Gastrocnemius medialis (tissue), 4 donors: ENCODE results near the gene RNU5B-1. TPM values are rescaled to one million over a fixed set of nuclear protein-coding genes. Genes with fewer than 3 reads are reported as not detected.
A peak's percentile ranks its signal among the peaks of the same experiment; 100 is the strongest.
"Not testable (repeated sequence)": the region's sequence is repeated elsewhere in the genome, so short reads cannot be mapped to it uniquely, and the experiment has no call there.

ENCODE experiments used
- ATAC-seq, 2 donors: fragments of 150-250 bp; one replicate each; pipeline ENCODE4 v1.9.1; 2016
- DNase-seq, 2 donors: peaks; one replicate each; pipeline ENCODE4 v3.0.0-alpha.2; 2019
- H3K27ac ChIP-seq, 4 donors: fragments of 200-600 bp; sonication (generic); 1 replicate in 1 of 4; 2 replicates in 3 of 4; pipeline ENCODE4 v1.5.1; 2016 to 2018; ENCODE audit warnings: mild to moderate bottlenecking in 2 of 4, moderate library complexity in 1 of 4
- H3K27me3 ChIP-seq, 3 donors: fragments of 200-600 bp; sonication (generic) in 2 of 3; 1 replicate in 1 of 3; 2 replicates in 2 of 3; pipeline versions ENCODE4 v1.5.1 to v1.6.0; 2016 to 2019; ENCODE audit warnings: mild to moderate bottlenecking in 1 of 3, moderate library complexity in 1 of 3
- H3K36me3 ChIP-seq, 2 donors: fragments of 200-600 bp; sonication (generic) in 1 of 2; one replicate each; pipeline ENCODE4 v1.5.1; 2017 to 2018
- H3K4me1 ChIP-seq, 2 donors: fragments of 200-600 bp; sonication (generic) in 1 of 2; one replicate each; pipeline ENCODE4 v1.5.1; 2016 to 2017; ENCODE audit warnings: mild to moderate bottlenecking in 2 of 2
- H3K4me3 ChIP-seq, 4 donors: fragments of 200-600 bp; sonication (generic) in 3 of 4; 1 replicate in 1 of 4; 2 replicates in 3 of 4; pipeline ENCODE4 v1.5.1; 2016 to 2019; ENCODE audit warnings: mild to moderate bottlenecking in 2 of 4
- H3K9me3 ChIP-seq, 3 donors: fragments of 200-600 bp; sonication (generic) in 2 of 3; 1 replicate in 1 of 3; 2 replicates in 2 of 3; pipeline ENCODE4 v1.5.1; 2016 to 2019
- CTCF ChIP-seq, 5 experiments: fragments of 450-650 bp in 3 of 5; fragments of 200-600 bp in 2 of 5; sonication (generic) in 2 of 5; IDR thresholded peaks in 4 of 5; conservative IDR thresholded peaks in 1 of 5; 1 replicate in 4 of 5; 2 replicates in 1 of 5; pipeline ENCODE4 v1.5.1; 2016 to 2019; ENCODE audit warnings: antibody characterized with exemption in 5 of 5, mild to moderate bottlenecking in 3 of 5, moderate library complexity in 3 of 5
- POLR2A ChIP-seq, 2 donors: fragments of 450-650 bp; IDR thresholded peaks; one replicate each; pipeline ENCODE4 v1.6.1; 2017; ENCODE audit warnings: antibody characterized with exemption in 2 of 2, mild to moderate bottlenecking in 2 of 2, moderate library complexity in 2 of 2
- in situ Hi-C, 4 donors: fragments of 200-750 bp; cut with MboI; loops; one replicate each; pipeline versions ENCODE4 v1.15.0 to v1.8.0; 2017; ENCODE audit warnings: low sequenced_read_pairs in 4 of 4
- intact Hi-C: fragments of 100-400 bp; cut with DNase I; formaldehyde crosslinking; loops from one replicate; pipeline ENCODE4 v1.15.1; 2023; ENCODE audit warnings: low total_unique reads
- total RNA-seq, 4 donors: library from RNA; depleted of rRNA; stranded (reverse); fragments of >200 nt; gene quantifications; one replicate each; pipeline versions ENCODE4 v1.1.0 to v1.2.3, GENCODE V29; 2016

Gene RNU5B-1
- total RNA-seq, 4 donors from 2014 or later, result not detected

- TF ChIP-seq POLR2A (IDR thresholded peaks at IDR 0.05) (no peak), CTCF (IDR thresholded peaks at IDR 0.05 in 4 of 5, conservative IDR thresholded peaks at IDR 0.05 in 1 of 5) (no peak)
- intact Hi-C loops, result no loop called here
- Histone ChIP-seq H3K27me3 (no peaks in the 10 kb centered on the region), H3K27ac (no peak overlapping the region), H3K4me3 (no peak overlapping the region), H3K9me3 (no peaks in the 10 kb centered on the region), H3K36me3 (peaks cover 0 to 17% of the 10 kb centered on the region in 2 donors), H3K4me1 (peaks cover 6 to 7% of the 10 kb centered on the region in 2 donors)
- in situ Hi-C loops, result loop anchor here in 1 of 4 donors (10.0 to 25.0 kb wide), 2 partner anchors 74 to 231 kb away; partner anchors contain the start of genes MTFMT and SLC51B
- DNase-seq (no peak), ATAC-seq (no peak)
Measured at GRCh38 chr15:65268411-65268810, 36.1 kb upstream of the RNU5B-1 start.

GRCh38 chr15:65270811-65271545, 33.5 kb upstream of the RNU5B-1 start:
- H3K4me1 ChIP-seq, H3K4me3 ChIP-seq, H3K27ac ChIP-seq, H3K27me3 ChIP-seq, H3K9me3 ChIP-seq: not testable (repeated sequence)
- H3K36me3 ChIP-seq, result peaks cover 0 to 13% of the 10 kb centered on the region in 2 donors
- intact Hi-C loops, result loop anchor here (1.0 kb wide), 1 partner anchor 82 kb away; no protein-coding TSS in a partner anchor
- peak; percentile 55 to 74 (median 65) for TF ChIP-seq CTCF (IDR thresholded peaks at IDR 0.05 in 4 of 5, conservative IDR thresholded peaks at IDR 0.05 in 1 of 5)
- ATAC-seq, result peak; percentile 96
- DNase-seq, result peak; percentile 56 to 74
- in situ Hi-C loops, result loop anchor here in 3 of 4 donors (5.0 to 25.0 kb wide), 3 partner anchors 76 to 234 kb away; partner anchors contain the start of genes CLPX (in 1 of the 3), MTFMT (in 1 of the 3) and SLC51B (in 1 of the 3)

- Histone ChIP-seq H3K27ac (no peak overlapping the region), H3K4me1 (peaks cover 6 to 7% of the 10 kb centered on the region in 2 donors), H3K27me3 (no peaks in the 10 kb centered on the region), H3K4me3 (no peak overlapping the region), H3K9me3 (no peaks in the 10 kb centered on the region), H3K36me3 (peaks cover 0 to 8% of the 10 kb centered on the region in 2 donors)
- no peak for TF ChIP-seq CTCF (IDR thresholded peaks at IDR 0.05 in 4 of 5, conservative IDR thresholded peaks at IDR 0.05 in 1 of 5)
- TF ChIP-seq POLR2A (IDR thresholded peaks at IDR 0.05), result no peak
- intact Hi-C loops, result no loop called here
- DNase-seq (no peak), ATAC-seq (no peak)
- in situ Hi-C loops, result loop anchor here in 3 of 4 donors (10.0 to 25.0 kb wide), 2 partner anchors 80 to 238 kb away; partner anchors contain the start of genes MTFMT (in 3 of the 3) and SLC51B (in 3 of the 3)
Measured at GRCh38 chr15:65275104-65275727, 29.3 kb upstream of the RNU5B-1 start.

- Histone ChIP-seq H3K4me3 (no peak overlapping the region), H3K9me3 (no peaks in the 10 kb centered on the region), H3K27me3 (no peaks in the 10 kb centered on the region), H3K27ac (no peak overlapping the region), H3K36me3 (peaks cover 0 to 3% of the 10 kb centered on the region in 2 donors), H3K4me1 (peaks cover 2 to 5% of the 10 kb centered on the region in 2 donors)
- TF ChIP-seq POLR2A (IDR thresholded peaks at IDR 0.05), result no peak
- intact Hi-C loops (no loop called here), in situ Hi-C loops (loop anchor here in 3 of 4 donors (10.0 to 25.0 kb wide), 2 partner anchors 81 to 238 kb away; partner anchors contain the start of genes MTFMT (in 3 of the 3) and SLC51B (in 3 of the 3))
- ATAC-seq, result no peak
- DNase-seq, result no peak
Measured at GRCh38 chr15:65275728-65276126, 28.8 kb upstream of the RNU5B-1 start.

- Histone ChIP-seq H3K4me1 (no peaks in the 10 kb centered on the region), H3K9me3 (no peaks in the 10 kb centered on the region), H3K27ac (no peak overlapping the region), H3K36me3 (peaks cover 0 to 3% of the 10 kb centered on the region in 2 donors), H3K4me3 (no peak overlapping the region), H3K27me3 (no peaks in the 10 kb centered on the region)
- DNase-seq (no peak), ATAC-seq (no peak)
- TF ChIP-seq POLR2A (IDR thresholded peaks at IDR 0.05) (no peak), CTCF (IDR thresholded peaks at IDR 0.05 in 4 of 5, conservative IDR thresholded peaks at IDR 0.05 in 1 of 5) (no peak)
- in situ Hi-C loops, result loop anchor here in 3 of 4 donors (10.0 to 25.0 kb wide), 2 partner anchors 82 to 240 kb away; partner anchors contain the start of genes MTFMT (in 3 of the 3) and SLC51B (in 3 of the 3)
- intact Hi-C loops, result no loop called here
Measured at GRCh38 chr15:65277015-65277414, 27.5 kb upstream of the RNU5B-1 start.
